Measurements from ENCODE around the gene C3. TPM values are rescaled to one million over a fixed set of nuclear protein-coding genes. Genes with fewer than 3 reads are reported as not detected.

C3 gene
- total and polyA plus RNA-seq, 2 of the 13 experiments (the other 11 are each of a cell fraction or from before 2014, with no cell fraction given) = 1,455 to 6,272 TPM

DNA sequence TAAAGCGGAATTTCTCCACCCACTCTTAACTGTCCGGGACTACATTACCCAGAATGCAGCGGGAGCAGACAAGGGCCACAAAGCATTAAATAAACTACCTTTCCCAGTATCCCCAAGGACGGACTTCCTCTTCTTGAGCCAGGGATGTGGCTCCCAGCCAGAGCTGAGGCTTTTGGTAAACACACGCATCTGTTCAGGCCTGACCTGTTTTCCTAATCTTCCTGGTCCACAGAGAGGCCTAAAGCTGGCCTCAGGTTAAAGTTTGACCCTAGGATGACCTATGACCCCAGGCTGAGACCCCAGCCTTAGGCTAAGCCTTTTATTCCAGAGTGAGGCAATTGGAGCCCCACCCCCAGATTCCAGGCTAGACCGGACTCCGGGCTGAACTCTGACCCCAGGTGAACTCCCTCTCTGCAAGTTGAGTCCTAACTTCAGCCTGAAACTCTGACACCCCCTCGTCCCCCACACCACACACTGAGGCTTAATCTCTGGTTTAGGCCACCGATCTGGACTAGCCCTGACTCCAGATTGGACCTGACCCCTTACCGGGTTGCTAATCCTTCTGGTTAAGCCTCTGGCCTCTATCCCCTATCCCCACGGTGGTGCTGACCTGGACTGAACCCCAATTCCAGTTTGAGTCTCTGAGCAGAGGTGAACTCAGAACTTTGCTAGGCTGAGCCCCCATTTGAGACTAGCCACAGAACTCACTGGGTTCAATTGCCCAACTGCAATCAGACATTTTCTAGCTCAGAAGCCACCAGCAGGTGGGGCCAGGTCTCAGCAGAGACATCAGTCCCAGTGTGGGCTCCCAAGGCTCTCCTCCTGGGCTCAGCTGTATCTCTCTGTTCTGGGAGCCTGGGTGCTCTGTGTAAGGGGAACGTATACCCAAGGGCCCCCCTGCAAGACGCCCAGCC, 17.7 kb upstream of the C3 start:
- in situ Hi-C loops (cut with HindIII; ENCODE audit: extremely low pct_ligation_motif_present, low pct_unique_long_range_greater_than_20kb) = loop anchor here (5.0 kb wide), 1 partner anchor 124 kb away; no protein-coding TSS in a partner anchor
- H3K36me3 ChIP-seq (replicated peaks in 1 of 2; ENCODE audit: control insufficient read depth in 1 of 2, insufficient read depth in 2 of 2, low read length in 2 of 2) = peaks cover 4 to 5% of the 10 kb centered on the region in 2 experiments; a peak in 4 of 5 replicates
- ATAC-seq (peak; percentile 60), DNase-seq (ENCODE audit: low spot score) (peak; percentile 87), FAIRE-seq (no peak)
- peak overlapping the region; percentile 69 for H3K9ac ChIP-seq (ENCODE audit: insufficient read depth, low read depth, low read length)
- H4K20me1 ChIP-seq (ENCODE audit: insufficient read depth, low read length) = peaks cover 12% of the 10 kb centered on the region
- no peaks in the 10 kb centered on the region; a peak in 1 of 5 replicates for H3K27me3 ChIP-seq (ENCODE audit: control insufficient read depth in 1 of 2, insufficient read depth in 2 of 2, low read length in 2 of 2)
- ChIA-PET POLR2A (interaction anchor here (0.7 to 5.4 kb wide), 17 partner anchors 9 to 331 kb away, joined by 3 to 278 read pairs (median 4); partner anchors contain the start of genes C3 and ZNF557), CTCF (ENCODE audit: low intra/inter-chr PET ratio, low total read pairs) (interaction anchor here (3.1 to 3.4 kb wide), 3 partner anchors 15 to 125 kb away, joined by 17 to 31 read pairs (median 25); no protein-coding TSS in a partner anchor)
- intact Hi-C loops (cut with micrococcal nuclease; ENCODE audit: unreplicated experiment) = loop anchor here (1.0 to 10.0 kb wide), 4 partner anchors 15 to 1137 kb away; partner anchors contain the start of genes C3 and PRR36
- H3K27ac ChIP-seq (ENCODE audit: extremely low read length, insufficient read depth, low read length) = peak overlapping the region; percentile 80
- peaks cover 62% of the 10 kb centered on the region for H3K4me1 ChIP-seq (ENCODE audit: insufficient read depth, low read length)
- peak overlapping the region; percentile 67 to 100 (median 82) for H3K4me3 ChIP-seq (replicated peaks in 1 of 3; ENCODE audit: insufficient read depth in 1 of 3, low read depth in 2 of 3, low read length in 3 of 3)
- BruUV-seq (replicated peaks) = no TSS peak
- H3K9me3 ChIP-seq (ENCODE audit: low read length) = no peaks in the 10 kb centered on the region
- WGBS (ENCODE audit: low lambda C conversion rate) = 5% methylated on average over 11 of the region's 13 CpGs
- H3K79me2 ChIP-seq (ENCODE audit: insufficient read depth, low read length) = peaks cover 30% of the 10 kb centered on the region
- peak overlapping the region; percentile 93 for H3K4me2 ChIP-seq (ENCODE audit: low read depth, low read length)
- H2AFZ ChIP-seq (ENCODE audit: low read length) = no peak overlapping the region
- TF ChIP-seq, protein P1, sequence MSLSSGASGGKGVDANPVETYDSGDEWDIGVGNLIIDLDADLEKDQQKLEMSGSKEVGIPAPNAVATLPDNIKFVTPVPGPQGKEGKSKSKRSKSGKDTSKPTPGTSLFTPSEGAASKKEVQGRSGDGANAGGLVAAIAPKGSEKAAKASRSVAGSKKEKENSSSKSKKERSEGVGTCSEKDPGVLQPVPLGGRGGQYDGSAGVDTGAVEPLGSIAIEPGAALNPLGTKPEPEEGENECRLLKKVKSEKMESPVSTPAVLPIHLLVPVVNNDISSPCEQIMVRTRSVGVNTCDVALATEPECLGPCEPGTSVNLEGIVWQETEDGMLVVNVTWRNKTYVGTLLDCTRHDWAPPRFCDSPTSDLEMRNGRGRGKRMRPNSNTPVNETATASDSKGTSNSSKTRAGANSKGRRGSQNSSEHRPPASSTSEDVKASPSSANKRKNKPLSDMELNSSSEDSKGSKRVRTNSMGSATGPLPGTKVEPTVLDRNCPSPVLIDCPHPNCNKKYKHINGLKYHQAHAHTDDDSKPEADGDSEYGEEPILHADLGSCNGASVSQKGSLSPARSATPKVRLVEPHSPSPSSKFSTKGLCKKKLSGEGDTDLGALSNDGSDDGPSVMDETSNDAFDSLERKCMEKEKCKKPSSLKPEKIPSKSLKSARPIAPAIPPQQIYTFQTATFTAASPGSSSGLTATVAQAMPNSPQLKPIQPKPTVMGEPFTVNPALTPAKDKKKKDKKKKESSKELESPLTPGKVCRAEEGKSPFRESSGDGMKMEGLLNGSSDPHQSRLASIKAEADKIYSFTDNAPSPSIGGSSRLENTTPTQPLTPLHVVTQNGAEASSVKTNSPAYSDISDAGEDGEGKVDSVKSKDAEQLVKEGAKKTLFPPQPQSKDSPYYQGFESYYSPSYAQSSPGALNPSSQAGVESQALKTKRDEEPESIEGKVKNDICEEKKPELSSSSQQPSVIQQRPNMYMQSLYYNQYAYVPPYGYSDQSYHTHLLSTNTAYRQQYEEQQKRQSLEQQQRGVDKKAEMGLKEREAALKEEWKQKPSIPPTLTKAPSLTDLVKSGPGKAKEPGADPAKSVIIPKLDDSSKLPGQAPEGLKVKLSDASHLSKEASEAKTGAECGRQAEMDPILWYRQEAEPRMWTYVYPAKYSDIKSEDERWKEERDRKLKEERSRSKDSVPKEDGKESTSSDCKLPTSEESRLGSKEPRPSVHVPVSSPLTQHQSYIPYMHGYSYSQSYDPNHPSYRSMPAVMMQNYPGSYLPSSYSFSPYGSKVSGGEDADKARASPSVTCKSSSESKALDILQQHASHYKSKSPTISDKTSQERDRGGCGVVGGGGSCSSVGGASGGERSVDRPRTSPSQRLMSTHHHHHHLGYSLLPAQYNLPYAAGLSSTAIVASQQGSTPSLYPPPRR (CRISPR knock-in tag; IDR thresholded peaks at IDR 0.05; ENCODE audit: borderline replicate concordance) = peak; percentile 6; the same call in 1 of the 2 replicates
- TF ChIP-seq NR2F2 (IDR thresholded peaks at IDR 0.05; ENCODE audit: borderline replicate concordance, low read depth) (peak; percentile 88), HDAC1 (CRISPR knock-in tag; IDR thresholded peaks at IDR 0.05) (peak; percentile 44; the same call in 1 of the 2 replicates), TEAD3 (CRISPR knock-in tag; optimal IDR thresholded peaks at IDR 0.05; ENCODE audit: borderline replicate concordance) (peak; percentile 71), ZMAT3 (CRISPR knock-in tag; conservative IDR thresholded peaks at IDR 0.05) (peak; percentile 63; the same call in 1 of the 2 replicates), ASH2L (IDR thresholded peaks at IDR 0.05; ENCODE audit: insufficient read length, low read depth, low read length) (peak; percentile 12), NFYC (CRISPR knock-in tag; IDR thresholded peaks at IDR 0.05) (no peak), ZMYM4 (CRISPR knock-in tag; IDR thresholded peaks at IDR 0.05) (0 out of 2 replicates have a peak, but pooled peaks have one; percentile 24), POLR2AphosphoS5 (IDR thresholded peaks at IDR 0.05; ENCODE audit: low read depth, low read length) (no peak; the same call in 1 of the 2 replicates), FOXC1 (CRISPR knock-in tag; IDR thresholded peaks at IDR 0.05; ENCODE audit: borderline replicate concordance) (0 out of 2 replicates have a peak, but pooled peaks have one; percentile 82), TBP (CRISPR knock-in tag; IDR thresholded peaks at IDR 0.05) (0 out of 2 replicates have a peak, but pooled peaks have one; percentile 53), CEBPG (CRISPR knock-in tag; IDR thresholded peaks at IDR 0.05) (peak; percentile 84), RAD21 (CRISPR knock-in tag; IDR thresholded peaks at IDR 0.05) (peak; percentile 88)
- TF ChIP-seq, protein P2, sequence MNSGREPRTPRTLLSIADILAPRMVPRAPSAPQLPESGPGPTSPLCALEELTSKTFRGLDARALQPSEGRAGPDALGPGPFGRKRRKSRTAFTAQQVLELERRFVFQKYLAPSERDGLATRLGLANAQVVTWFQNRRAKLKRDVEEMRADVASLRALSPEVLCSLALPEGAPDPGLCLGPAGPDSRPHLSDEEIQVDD (CRISPR knock-in tag; IDR thresholded peaks at IDR 0.05; ENCODE audit: borderline replicate concordance) = no peak
- TF ChIP-seq, protein P3, sequence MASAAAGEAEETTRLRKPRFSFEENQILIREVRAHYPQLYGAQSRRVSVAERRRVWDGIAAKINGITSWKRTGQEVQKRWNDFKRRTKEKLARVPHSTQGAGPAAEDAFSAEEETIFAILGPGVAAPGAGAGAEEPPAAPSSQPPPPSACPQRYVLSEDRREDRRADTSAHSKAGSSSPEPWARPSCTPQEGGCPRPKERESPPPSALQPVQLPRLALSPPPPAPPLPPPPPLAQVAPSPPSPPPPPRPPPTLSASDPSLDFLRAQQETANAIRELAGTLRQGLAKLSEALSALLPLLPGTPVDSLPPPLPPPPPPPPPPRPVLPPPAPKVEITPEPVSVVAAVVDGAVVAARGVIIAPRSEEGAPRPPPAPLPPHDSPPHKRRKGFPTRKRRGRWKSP (CRISPR knock-in tag; IDR thresholded peaks at IDR 0.05) = peak; percentile 62
